Measurements from ENCODE around the gene PRDM5.

Gene PRDM5

DNA sequence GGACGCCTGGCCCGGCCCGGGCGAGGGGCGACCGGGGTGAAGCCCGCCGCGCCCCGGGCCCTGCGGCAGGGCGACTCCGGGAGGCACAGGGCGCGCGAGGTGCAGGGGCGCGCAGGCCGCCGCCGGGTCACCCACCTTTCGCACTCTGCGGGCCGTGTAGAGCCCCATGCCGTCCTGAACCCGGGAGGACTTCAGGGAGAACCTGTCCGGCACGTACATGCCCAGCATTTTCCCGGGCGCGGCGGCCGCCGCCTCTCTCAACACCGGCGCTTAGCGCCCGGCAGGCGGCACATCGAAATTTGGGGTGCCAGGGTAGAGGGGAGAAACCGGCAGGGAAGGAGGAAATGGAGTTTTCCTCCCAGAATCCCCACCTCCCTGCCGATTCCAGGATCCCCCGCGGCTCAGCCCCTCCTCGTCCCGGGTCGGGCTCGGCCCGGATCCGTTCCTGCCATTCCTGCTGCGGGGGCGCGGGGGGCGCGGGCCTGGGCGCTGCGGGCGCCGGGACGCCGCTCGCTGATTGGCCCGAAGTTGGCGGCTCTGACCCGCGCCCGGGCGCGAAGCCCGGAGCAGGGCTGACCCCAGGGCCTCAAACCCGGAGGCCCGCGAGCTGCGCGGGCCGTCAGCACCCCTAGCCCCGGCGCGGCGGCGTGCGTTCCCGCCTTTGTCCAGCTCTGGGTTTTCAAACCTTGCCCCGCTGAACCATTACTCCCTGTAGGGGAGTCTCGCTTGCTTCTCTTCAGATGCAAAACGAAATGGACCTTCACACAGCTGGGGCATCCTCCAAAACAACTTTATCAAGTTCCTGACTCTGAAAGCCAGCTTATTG, at the start of gene PRDM5:
TSS of gene PRDM5 (minus strand) at position 346 of the 826 bp plus-strand sequence. CDS start at position 228, 118 bp downstream.
- DNase-seq (ENCODE audit: low read depth in 2 of 2), result no peak

DNA sequence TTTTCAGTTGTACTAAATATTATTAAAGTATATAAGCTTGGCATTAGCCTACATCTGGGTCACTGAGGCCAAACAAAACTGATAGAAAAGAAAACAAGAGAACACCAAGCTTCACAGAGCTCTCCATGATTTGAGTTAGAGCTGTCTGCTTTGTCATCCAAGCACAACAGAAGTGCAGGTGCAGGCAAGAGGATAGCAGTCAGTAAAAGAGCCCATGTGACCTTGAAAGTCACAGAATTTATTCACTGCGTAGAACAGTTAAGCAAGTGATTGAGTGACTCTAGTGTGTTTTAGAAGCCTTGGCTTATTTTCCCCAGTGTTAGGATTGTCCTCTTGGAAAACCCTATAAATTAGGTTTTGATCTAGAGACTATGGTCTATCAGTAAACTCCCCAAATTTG, 49.4 kb upstream of the PRDM5 start:
- DNase-seq (ENCODE audit: low read depth in 2 of 2), result no peak

DNA sequence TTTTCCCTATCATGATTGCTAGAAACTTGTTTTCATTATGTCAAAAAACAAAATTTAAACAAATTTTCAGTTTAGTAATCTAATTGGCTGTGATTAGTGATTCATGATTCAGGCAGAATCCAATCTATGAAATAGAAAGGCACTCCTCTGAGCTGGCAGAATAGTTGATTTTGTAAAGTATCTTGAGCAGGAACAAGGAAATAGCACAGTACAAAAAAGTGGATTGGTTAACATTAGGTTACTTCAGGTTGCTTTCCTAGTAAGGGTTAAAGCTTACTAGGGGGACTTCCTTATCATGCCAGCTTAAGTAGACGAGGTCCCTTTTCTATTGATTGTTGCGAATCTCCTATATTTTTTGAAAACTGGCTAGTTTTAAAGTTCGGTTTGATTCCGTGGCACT, 43.4 kb upstream of the PRDM5 start:
- DNase-seq (ENCODE audit: low read depth in 2 of 2), result no peak

DNA sequence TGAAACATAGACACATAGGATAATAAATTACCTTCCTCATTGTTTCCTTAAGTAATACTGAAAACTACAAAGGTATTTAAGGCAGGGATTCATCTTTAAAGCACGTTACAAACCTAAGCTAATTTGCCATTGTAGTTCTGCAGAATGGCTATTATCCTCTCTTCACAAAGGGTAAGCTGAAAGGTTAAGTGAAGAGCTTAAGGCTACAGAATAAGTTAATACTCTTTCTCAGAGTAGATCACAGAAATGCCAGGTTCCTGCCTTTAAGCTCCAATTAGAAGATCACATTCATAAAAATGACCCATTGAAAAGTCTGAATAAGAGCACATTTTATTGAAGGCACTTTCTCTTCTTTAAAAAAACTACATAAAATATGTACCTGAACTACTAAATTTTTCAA, 42.1 kb upstream of the PRDM5 start:
- DNase-seq (ENCODE audit: low read depth in 2 of 2), result no peak

DNA sequence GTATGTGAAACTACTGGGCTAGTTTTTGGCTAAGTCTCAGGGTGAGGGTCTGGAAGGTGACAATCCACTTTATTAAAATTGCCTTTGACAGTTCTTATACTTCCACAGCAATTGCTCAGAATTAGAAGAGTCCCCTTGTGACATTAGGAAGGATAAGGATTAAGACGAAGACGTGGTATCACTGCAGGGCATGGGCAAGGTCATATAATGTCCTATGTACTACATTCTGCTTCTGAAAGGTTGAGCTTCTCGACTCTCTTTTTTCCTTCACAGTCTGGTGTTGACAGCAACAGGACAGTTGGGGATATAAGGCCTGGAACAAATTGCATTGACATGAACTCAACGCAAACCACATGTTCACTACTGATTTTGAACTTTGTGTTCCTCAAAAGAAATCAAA, 40.9 kb upstream of the PRDM5 start:
- no peak for DNase-seq (ENCODE audit: low read depth in 2 of 2)

DNA sequence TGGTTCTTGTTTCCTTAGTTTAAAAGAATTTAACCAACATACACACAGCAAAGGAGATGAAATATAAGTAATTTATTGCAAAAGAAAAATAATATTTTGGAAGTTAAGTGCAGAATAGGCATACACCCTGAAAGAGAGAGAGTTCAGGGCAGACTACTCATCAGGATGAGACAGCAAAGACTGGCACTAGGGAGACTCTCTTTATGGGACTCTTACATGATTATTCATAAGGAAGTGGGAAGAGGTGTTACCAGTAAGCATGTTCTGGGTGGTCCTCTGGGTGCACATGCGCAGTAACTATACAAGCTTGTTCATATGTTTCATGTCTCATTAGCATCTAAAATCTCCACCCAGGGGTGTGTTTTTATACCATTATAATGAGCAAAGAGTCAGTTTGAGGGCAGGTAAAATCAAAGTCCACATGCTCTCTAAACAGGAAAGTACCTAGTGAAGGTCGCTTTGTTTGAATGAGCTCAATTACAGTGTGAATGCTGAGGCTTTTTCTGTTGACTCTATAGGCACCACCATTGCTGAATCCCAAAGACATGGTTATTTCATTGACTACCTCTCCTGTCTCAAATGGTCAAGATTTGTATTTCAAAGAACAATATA, 38.2 kb upstream of the PRDM5 start:
- DNase-seq (ENCODE audit: low read depth in 2 of 2), result no peak

DNA sequence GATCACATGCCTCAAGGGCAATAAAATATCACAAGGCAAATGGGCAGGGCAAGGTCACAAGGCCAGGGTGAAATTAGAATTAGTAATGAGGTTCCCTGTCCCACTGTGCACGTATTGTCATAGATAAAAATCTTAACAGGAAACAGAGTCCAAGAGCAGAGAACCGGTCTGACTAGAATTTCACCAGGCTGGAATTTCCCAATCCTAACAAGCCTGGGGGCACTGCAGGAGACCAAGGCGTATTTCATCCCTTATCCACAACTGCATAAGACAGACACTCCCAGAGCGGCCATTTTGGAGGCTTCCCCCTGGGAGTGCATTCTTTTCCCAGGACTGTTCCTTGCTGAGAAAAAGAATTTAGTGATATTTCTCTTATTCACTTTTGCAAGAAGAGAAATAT, 25.9 kb upstream of the PRDM5 start:
- no peak for DNase-seq (ENCODE audit: low read depth in 2 of 2)

DNA sequence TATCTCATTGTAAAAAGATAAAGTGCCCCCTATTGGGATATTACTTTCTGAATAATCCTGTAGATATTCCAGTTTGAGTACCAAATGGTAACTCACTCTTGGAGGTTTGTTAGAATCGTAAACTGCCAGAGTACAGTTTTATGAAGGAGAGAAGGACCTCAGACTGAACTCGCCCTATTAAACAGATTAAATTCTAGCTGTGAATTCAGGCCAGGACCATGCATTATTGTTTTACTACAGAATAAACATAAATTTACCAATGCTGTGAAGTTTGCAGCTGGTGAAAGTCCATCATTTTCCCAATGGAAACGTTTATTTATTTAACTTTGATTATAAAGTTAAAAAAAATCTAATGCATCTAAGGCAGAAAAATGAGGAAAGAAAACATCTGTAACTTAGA, 20.2 kb upstream of the PRDM5 start:
- no peak for DNase-seq (ENCODE audit: low read depth in 2 of 2)

DNA sequence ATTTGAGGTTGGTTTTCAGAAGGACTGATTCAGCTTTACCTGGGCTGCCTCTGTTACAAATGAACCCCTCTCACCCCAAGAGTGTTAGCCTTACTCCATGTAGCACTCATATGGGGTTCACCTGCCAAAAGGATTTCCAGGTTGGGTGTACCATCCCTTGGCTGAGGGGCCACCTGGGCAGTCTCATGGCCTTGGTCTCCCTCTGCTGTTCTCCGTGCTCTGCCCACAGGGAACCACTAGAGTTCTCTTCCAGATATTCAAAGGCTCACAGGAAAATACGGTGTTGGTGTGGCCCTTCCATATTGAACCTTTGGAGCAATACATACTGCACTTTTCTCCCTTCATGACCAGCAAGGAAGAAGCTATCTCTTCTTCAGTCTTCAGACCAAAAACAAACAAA, 18.0 kb upstream of the PRDM5 start:
- no peak for DNase-seq (ENCODE audit: low read depth in 2 of 2)

DNA sequence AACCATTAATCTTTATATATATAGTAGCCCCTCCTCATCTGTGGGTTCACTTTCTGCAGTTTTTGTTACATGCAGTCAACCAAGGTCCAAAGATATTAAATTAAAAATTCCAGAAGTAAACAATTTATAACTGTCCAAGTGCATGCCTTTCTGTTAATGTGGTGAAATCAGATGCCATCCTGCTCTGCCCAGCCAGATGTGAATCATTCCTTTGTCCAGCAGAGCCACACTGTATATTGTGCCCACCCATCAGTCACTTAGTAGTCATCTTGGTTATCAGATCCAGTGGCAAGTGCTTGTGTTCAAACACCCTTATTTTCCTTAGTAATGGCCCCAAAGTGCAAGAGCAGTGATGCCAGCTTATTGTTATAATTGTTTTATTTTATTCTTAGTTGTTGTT, 17.2 kb upstream of the PRDM5 start:
- DNase-seq (ENCODE audit: low read depth in 2 of 2), result no peak

DNA sequence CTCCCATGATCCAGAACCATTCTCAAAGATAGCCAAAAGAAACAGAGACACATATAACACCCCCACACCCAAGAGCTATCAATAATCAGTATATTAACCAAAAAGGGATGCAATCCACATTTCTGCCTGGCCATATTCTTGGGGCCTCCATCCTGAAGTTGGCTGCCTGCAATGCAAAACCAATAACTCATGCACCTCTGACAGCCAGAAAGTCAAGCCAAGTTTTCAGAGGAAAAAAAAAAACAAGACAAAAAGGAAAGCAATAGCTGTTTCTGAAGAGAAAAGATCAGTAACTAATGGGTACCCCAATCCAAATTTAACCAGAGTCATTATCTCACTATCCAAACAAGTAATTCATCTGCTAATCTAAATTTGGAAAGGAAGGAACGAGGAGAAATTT, 7.3 kb upstream of the PRDM5 start:
- no peak for DNase-seq (ENCODE audit: low read depth in 2 of 2)

DNA sequence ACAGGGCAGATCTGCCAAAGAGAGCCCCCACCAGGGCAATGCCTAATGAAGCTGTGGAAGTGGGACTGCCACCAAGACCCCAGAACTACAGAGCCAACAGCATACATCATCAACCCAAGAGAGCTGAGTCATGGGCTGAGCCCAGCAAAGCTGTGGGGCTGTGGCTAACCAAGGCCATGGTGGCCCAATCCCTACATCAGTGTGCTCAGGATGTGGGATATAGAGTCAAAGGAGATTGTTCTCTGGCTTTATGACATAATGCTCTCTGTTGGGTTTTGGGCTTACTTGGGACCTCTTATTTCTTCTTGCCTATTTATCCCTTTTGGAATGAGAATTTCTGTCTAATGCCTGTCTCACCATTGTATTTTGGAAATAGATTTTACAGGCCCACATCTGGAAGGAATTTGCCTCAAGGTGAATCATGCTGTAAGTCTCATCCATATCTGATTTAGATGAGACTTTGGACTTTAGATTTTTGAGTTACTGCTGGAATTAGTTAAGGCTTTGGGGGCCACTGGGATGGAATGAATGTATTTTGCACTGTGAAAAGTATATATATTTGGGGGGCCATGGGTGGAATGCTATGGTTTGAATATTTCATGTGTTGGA, 5.4 kb upstream of the PRDM5 start:
- DNase-seq (ENCODE audit: low read depth in 2 of 2), result no peak

DNA sequence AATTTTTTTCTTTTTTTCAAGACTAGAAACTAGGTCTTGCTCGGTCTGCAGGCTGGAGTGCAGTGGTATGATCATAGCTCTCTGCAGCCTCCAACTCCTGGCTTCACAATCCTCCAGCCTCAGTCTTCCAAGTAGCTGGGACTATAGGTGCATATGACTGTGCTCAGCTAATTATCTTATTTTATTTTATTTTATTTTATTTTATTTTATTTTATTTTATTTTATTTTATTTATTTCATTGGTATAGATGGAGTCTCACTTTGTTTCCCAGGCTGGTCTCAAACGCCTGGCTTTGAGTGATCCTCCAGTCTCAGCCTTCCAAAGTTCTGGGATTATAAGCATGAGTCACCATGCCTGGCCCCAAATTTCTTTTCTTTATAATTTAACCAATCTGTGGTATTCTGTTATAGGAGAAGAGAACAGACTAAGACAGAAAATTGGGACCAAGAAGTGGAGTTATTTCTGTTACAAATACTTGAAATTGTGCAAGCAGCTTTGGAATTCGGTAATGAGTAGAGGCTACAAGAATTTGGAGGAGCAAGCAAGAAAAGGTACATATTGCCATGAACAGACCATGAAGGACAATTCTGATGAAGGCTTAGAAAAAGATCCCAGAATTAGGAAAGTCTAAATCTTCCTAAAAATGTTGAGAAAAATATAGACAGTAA, 4.0 kb upstream of the PRDM5 start:
- DNase-seq (ENCODE audit: low read depth in 2 of 2), result no peak

DNA sequence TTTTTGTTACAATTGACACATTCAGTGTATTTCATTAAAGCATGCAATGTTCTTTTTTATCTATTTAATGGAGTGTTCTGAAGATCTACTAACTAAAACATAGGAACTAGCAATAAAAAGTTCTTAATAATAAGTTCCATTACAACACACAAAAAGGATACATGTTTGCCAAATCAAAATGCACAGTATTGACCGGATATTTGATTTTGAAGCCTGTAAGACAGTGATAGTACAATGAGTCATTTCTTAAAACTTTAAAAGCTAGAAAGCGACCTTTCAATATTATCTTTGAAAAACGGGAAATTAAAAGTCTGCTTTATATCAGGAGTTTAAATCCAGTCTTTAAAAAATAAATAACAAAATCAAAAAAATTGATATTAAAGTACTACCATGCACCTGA, 2.4 kb upstream of the PRDM5 start:
- no peak for DNase-seq (ENCODE audit: low read depth in 2 of 2)

DNA sequence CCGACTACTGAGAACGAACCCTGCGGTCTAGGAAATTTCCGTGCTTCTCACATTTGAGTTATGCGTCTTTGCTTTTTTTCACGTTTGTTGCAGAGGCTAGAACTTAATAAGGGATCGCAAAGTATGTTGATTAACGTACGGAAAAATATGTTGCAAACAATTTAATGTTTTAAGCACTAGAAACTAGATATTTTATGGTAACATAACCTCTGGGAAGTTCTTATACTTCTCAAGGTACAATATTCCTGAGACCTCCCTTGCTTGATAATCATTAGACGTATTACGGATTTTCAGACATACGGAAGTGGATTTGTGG, 639 bp upstream of the PRDM5 start:
- no peak for DNase-seq (ENCODE audit: low read depth in 2 of 2)

DNA sequence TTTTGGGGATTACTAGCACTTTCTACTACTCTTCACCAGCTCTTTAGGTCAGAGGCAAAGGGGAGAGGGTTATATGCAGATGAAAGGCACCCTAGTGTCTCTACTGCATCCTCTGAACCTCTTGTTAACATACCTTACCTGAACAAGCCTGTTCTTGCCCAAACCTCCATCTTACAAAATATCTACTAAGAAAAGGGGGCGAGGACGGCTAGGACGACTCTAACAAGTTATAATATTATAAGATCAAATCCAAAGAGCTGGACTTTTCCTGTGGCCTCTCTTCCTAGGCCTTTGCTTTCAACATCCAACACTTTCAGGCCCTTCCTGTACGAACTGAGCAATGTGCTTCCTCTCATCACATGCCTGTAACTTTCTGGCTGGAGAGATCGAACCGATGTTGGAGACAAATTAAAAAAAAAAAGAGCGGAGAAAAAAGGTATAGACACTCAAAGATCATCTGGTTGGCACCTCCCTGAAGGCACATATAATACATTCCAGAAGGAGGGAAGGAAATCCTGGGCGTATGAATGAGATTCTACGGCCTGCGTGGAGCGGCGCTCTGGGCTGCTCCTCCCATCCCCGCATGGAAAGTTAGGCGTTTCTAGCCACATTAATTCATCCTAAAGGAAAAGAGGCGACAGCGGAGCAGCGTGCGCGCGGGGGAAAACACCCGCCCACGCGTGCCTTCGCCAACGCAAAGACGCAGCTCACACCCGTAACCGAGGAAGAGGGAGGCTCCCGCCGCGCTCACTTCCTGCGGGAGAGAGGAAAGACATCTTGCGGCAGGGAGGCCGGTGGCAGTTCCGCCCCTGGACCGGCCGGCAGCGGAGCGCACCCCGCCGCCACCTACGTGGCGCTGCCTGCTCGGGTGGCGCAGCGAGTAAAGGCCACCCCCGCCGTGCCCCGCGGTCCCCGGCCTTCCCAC, 808 bp downstream of the PRDM5 start:
- DNase-seq (ENCODE audit: low read depth in 2 of 2), result peak in 1 of 2 donors; percentile 10

DNA sequence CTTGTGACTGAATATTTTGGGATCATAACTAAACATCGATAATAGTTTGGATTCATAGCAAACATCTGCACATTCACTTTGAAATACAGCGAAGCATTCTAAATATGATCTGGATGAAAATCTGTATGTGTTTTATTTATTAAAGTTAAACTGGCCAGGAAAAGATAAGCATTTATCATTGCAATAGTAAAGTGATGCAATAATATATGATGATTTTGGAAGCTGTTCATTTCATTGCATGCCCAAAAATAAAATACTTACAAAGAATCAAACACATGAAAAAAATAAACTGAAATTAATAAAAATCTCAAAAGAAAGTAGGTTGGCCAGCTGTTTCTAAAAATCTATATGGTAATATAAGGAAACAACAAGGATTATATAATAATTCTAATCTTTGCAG, 1.9 kb downstream of the PRDM5 start:
- DNase-seq (ENCODE audit: low read depth in 2 of 2), result no peak

DNA sequence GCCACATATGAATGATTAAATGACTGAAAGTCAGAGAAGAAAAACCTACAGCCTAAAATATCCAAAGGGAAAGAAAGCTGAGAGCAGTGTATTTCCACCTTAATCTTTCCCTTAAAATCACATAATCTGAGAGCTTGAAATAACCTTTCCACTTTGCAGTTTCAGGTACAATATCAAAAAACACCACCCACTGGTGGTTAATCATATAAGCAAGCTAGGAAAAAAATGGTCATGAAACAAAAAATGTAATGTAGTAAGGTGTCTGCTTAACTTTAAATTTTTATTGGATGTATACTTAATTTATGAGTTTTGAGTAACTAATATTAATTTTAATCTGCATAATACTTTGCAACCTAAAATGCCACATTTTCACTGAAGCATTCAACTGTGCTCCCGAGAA, 3.2 kb downstream of the PRDM5 start:
- DNase-seq (ENCODE audit: low read depth in 2 of 2), result no peak

DNA sequence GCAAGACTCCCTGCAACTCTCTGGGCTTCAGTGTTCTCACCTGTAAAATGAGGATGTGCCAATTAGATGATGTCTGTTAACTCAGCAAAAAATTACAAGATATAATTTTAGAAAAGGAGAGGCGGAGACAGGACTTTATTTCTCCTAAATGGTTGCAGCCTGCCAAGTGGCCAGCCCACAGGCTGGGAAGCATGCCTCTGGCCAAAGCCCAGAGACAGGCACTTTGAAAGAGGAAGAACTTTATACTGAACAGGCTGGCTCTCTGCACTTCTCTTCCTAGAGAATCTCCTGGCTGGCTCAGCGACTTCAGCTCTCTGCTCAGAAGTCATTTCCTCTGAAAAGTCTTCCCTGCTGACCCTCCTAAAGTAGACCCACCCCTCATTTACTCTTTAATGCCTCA, 3.7 kb downstream of the PRDM5 start:
- DNase-seq (ENCODE audit: low read depth in 2 of 2), result no peak

DNA sequence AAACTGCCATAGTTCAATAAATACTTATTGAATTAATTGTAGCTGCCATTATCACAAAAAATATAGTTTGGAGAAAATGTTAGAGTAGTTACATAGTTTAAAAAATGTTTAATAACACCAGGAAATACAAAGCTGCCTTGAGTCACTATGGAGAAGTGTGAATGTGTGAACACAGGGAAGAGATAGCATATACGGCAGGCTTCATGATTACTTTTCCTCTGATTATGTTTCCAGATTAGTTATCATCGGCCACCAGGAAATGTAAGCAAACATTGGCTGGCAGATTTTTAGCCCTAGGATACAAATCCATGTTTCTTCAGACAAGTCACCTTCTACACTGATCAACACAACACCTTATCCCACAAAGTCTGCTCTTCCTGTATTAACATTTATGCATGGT, 4.4 kb downstream of the PRDM5 start:
- no peak for DNase-seq (ENCODE audit: low read depth in 2 of 2)

DNA sequence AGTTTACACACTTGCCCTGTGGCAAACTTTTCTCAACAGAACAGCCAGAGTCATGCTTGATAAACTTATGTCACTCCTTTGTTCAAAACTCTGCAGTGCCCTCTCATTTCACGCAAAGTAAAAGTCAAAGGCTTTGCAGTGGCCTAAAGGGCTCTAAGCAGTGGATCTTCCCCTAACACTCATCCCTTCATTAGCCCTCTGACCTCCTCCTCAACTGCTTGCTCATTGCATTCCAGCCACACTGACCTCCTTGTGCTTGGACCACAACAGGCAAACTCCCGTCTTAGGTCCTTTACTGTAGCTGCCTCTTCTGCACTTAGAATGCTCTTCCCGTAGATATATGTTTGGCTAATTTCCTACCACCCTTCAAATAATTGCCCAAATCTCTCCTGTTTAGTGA, 5.6 kb downstream of the PRDM5 start:
- DNase-seq (ENCODE audit: low read depth in 2 of 2), result no peak

DNA sequence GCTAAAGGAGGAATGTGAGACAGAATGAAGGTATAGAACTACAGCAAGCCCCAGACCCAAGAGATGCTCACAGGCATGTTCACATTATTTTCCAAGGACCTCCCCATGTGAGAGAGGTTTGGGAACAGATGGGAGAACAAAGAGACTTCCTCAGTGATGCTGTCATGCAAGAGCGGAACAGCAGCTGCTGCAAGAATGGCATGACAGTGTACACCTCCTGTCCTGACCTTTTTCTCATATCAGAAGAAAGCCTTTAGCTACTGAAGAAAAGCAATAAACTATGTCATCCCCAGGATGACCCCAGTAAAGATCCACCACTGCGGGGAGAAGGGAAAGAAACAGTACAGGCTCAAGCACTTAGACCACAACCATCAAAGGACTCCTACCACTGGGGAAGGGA, 7.2 kb downstream of the PRDM5 start:
- no peak for DNase-seq (ENCODE audit: low read depth in 2 of 2)
